ENCODE measurements around the gene GAMT. TPM values are rescaled to one million over a fixed set of nuclear protein-coding genes. Genes with fewer than 3 reads are reported as not detected.

The GAMT gene
- total and polyA plus RNA-seq, 2 of the 13 experiments (the other 11 are each of a cell fraction or from before 2014, with no cell fraction given): 115 to 124 TPM

DNA sequence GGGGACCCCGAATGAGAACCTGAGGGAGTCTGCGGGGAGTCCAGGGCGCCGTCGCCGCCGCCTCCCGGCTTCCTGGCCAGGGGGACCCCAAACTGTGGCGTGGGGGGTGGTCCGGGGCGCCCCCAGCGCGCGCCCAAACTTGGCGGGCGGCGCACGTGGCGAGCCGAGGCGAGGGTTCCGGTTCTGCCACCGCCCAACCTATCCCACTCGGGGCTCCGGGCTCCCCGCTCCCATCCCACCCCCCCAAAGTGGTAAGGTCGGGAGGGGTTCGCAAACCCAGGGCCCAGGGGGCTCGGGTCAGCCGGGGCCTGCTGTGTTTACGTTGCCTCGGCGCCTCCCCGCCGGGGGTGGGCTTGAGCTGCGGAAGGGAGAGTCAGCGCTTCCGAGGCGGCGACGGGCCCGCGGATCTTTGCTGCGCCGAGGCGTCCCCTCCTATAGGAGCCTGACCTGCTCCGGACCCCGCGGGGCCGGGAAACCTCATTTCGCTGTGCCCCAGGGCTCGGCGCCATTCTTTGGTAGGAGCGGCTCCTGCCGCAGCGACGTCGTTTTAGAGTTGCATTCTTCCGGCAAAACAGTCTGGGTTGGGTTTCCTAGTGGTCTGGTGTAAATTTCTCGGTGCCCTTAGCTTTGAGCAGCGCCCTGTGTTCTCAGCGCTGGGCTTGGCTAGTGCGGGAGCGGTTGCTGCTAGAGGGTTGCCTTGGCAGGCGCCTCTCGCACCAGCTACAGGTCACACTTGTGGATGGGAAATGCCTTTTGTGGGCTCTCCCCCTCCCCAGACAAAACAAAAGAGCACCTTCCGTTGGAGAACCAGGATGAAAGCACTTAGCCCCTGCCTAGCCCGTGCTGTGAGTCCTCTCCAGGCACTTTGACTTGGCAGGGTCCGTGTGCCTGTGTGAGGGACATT lies 7.2 kb upstream of the GAMT start (continued):
- TF ChIP-seq, protein P1, sequence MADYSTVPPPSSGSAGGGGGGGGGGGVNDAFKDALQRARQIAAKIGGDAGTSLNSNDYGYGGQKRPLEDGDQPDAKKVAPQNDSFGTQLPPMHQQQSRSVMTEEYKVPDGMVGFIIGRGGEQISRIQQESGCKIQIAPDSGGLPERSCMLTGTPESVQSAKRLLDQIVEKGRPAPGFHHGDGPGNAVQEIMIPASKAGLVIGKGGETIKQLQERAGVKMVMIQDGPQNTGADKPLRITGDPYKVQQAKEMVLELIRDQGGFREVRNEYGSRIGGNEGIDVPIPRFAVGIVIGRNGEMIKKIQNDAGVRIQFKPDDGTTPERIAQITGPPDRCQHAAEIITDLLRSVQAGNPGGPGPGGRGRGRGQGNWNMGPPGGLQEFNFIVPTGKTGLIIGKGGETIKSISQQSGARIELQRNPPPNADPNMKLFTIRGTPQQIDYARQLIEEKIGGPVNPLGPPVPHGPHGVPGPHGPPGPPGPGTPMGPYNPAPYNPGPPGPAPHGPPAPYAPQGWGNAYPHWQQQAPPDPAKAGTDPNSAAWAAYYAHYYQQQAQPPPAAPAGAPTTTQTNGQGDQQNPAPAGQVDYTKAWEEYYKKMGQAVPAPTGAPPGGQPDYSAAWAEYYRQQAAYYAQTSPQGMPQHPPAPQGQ (CRISPR knock-in tag; IDR thresholded peaks at IDR 0.05; ENCODE audit: borderline replicate concordance): no peak
- TF ChIP-seq ZNF569 (CRISPR knock-in tag; IDR thresholded peaks at IDR 0.05; ENCODE audit: borderline replicate concordance) (no peak), TBX3 (IDR thresholded peaks at IDR 0.05; ENCODE audit: borderline replicate concordance) (no peak), CHD4 (IDR thresholded peaks at IDR 0.05; ENCODE audit: borderline replicate concordance, low read length) (no peak), KAT2B (IDR thresholded peaks at IDR 0.05; ENCODE audit: borderline replicate concordance, low read depth, low read length) (no peak), BORCS8-MEF2B (CRISPR knock-in tag; IDR thresholded peaks at IDR 0.05) (no peak), NFE2L2 (IDR thresholded peaks at IDR 0.05; ENCODE audit: low read length) (no peak), SP4 (CRISPR knock-in tag; IDR thresholded peaks at IDR 0.05) (no peak), ZMAT3 (CRISPR knock-in tag; conservative IDR thresholded peaks at IDR 0.05) (no peak), JUN (CRISPR knock-in tag; IDR thresholded peaks at IDR 0.05) (no peak), POLR2G (IDR thresholded peaks at IDR 0.05; ENCODE audit: low read depth, low read length) (no peak), GPN1 (CRISPR knock-in tag; IDR thresholded peaks at IDR 0.05; ENCODE audit: borderline replicate concordance) (no peak)
- TF ChIP-seq, protein P2, sequence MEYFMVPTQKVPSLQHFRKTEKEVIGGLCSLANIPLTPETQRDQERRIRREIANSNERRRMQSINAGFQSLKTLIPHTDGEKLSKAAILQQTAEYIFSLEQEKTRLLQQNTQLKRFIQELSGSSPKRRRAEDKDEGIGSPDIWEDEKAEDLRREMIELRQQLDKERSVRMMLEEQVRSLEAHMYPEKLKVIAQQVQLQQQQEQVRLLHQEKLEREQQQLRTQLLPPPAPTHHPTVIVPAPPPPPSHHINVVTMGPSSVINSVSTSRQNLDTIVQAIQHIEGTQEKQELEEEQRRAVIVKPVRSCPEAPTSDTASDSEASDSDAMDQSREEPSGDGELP (IDR thresholded peaks at IDR 0.05; ENCODE audit: borderline replicate concordance, low read depth): no peak
- TF ChIP-seq, protein P3, sequence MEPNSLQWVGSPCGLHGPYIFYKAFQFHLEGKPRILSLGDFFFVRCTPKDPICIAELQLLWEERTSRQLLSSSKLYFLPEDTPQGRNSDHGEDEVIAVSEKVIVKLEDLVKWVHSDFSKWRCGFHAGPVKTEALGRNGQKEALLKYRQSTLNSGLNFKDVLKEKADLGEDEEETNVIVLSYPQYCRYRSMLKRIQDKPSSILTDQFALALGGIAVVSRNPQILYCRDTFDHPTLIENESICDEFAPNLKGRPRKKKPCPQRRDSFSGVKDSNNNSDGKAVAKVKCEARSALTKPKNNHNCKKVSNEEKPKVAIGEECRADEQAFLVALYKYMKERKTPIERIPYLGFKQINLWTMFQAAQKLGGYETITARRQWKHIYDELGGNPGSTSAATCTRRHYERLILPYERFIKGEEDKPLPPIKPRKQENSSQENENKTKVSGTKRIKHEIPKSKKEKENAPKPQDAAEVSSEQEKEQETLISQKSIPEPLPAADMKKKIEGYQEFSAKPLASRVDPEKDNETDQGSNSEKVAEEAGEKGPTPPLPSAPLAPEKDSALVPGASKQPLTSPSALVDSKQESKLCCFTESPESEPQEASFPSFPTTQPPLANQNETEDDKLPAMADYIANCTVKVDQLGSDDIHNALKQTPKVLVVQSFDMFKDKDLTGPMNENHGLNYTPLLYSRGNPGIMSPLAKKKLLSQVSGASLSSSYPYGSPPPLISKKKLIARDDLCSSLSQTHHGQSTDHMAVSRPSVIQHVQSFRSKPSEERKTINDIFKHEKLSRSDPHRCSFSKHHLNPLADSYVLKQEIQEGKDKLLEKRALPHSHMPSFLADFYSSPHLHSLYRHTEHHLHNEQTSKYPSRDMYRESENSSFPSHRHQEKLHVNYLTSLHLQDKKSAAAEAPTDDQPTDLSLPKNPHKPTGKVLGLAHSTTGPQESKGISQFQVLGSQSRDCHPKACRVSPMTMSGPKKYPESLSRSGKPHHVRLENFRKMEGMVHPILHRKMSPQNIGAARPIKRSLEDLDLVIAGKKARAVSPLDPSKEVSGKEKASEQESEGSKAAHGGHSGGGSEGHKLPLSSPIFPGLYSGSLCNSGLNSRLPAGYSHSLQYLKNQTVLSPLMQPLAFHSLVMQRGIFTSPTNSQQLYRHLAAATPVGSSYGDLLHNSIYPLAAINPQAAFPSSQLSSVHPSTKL (CRISPR knock-in tag; IDR thresholded peaks at IDR 0.05): peak; percentile 20; the same call in 1 of the 2 replicates
- TF ChIP-seq, protein P4, sequence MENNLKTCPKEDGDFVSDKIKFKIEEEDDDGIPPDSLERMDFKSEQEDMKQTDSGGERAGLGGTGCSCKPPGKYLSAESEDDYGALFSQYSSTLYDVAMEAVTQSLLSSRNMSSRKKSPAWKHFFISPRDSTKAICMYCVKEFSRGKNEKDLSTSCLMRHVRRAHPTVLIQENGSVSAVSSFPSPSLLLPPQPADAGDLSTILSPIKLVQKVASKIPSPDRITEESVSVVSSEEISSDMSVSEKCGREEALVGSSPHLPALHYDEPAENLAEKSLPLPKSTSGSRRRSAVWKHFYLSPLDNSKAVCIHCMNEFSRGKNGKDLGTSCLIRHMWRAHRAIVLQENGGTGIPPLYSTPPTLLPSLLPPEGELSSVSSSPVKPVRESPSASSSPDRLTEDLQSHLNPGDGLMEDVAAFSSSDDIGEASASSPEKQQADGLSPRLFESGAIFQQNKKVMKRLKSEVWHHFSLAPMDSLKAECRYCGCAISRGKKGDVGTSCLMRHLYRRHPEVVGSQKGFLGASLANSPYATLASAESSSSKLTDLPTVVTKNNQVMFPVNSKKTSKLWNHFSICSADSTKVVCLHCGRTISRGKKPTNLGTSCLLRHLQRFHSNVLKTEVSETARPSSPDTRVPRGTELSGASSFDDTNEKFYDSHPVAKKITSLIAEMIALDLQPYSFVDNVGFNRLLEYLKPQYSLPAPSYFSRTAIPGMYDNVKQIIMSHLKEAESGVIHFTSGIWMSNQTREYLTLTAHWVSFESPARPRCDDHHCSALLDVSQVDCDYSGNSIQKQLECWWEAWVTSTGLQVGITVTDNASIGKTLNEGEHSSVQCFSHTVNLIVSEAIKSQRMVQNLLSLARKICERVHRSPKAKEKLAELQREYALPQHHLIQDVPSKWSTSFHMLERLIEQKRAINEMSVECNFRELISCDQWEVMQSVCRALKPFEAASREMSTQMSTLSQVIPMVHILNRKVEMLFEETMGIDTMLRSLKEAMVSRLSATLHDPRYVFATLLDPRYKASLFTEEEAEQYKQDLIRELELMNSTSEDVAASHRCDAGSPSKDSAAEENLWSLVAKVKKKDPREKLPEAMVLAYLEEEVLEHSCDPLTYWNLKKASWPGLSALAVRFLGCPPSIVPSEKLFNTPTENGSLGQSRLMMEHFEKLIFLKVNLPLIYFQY (CRISPR knock-in tag; IDR thresholded peaks at IDR 0.05; ENCODE audit: borderline replicate concordance): no peak
- TF ChIP-seq, protein P5, sequence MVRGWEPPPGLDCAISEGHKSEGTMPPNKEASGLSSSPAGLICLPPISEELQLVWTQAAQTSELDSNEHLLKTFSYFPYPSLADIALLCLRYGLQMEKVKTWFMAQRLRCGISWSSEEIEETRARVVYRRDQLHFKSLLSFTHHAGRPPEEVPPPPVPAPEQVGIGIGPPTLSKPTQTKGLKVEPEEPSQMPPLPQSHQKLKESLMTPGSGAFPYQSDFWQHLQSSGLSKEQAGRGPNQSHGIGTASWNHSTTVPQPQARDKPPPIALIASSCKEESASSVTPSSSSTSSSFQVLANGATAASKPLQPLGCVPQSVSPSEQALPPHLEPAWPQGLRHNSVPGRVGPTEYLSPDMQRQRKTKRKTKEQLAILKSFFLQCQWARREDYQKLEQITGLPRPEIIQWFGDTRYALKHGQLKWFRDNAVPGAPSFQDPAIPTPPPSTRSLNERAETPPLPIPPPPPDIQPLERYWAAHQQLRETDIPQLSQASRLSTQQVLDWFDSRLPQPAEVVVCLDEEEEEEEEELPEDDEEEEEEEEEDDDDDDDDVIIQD (CRISPR knock-in tag; IDR thresholded peaks at IDR 0.05; ENCODE audit: low read depth): no peak

All from HepG2 (cell line).